Fibroblast of skin of left quadriceps (primary cell): ENCODE data around the gene RASL12.
"Not testable (repeated sequence)": the region's sequence is repeated elsewhere in the genome, so short reads cannot be mapped to it uniquely, and the experiment has no call there.

Experiments used
- DNase-seq, 2 experiments: peaks; one replicate each; pipeline ENCODE4 v3.0.0-alpha.2; 2013; ENCODE audit warnings: low read depth in 2 of 2

The RASL12 gene

DNA sequence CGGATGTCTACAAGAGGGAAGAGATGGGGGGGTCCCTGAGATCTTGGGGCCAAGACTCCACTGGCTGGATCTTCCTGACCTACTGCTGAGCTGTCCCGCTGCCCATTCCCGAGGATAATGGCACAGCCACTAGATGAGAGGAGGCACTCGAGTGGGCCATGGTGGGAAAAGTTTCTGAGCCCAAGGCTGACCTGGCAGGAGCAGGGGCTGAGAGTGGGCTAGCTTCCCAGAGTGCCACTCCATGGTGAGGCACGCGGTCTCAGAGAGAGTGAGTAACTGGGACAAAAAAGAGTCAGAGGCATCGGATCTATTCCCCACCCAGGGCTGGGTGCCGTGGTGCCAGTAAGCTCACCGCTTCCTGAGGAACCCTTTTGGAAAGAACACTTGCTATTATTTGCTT is 11.7 kb downstream of the RASL12 start:
- DNase-seq: no peak

DNA sequence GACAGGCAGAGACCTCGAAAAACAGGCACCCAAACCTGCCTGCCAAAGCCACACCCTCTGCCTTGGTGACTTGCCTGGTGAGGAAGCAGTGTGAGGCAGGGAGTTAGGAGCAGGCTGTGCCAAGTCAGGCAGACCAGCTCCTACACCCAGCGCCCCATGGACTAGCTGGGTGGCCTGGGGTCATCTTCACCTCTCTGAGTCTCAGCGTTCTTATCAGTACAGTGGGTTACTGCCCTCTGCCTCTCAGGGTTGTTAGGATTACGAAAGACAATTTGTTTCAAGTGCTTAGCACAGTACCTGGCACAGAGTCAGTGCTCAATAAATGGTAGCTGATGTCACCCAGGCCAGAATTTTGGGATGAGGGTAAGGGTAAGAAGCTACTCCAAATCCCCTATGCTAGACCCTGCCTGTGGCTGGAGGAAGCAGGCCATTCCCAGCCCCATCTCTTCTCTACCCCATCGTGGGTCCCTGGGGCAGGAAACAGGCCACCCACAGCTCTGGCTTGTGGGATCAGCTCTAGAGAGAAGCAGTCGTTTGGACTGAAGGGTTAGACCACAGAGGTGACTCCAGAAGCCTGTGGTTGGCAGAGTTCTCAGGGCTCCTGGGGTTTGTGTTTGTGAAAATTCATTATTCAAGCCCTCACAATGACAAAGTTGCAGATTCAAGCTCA is 12.5 kb downstream of the RASL12 start:
- no peak for DNase-seq

DNA sequence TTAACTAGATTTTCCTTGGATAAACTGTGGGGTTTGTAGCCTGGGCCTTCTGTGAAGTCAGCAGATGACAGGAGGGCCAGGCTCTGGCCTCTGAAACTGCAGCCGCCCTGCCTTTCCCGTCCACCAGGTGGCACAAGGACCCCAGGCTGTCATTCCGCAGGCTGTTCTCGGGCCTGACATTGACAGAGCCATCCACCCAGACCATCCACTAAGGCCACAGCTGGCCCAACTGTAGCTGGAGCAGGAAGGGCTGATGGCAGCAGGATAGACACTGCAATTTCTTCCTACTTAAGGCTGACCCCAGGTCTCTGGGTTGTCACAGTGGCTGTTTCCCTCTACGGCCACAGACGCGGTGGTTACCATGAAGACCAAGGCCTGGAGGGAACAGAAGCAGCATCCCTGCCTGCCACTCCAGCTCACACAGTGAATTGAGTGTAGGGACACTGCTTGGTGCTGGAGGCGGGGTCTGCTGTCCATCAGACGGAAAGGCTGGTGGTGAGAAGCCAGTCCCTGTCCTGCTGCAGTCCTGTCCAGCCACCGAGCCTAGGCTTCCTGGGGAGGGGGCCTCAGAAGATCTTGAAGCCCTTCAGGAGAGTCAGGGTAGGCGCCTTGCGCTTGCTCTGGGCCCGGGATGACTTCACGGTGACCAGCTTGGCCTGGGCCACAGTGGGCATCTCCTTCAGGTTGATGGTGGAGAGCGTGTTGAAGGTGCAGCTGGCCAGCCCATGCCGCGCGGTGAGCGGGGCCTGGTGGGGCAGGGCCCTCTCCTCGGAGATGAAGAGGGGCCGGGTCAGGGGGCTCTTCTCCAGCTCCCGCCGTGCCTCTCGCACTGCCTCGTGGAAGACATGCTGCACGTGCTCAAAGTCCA is 13.2 kb downstream of the RASL12 start:
- DNase-seq: no peak

DNA sequence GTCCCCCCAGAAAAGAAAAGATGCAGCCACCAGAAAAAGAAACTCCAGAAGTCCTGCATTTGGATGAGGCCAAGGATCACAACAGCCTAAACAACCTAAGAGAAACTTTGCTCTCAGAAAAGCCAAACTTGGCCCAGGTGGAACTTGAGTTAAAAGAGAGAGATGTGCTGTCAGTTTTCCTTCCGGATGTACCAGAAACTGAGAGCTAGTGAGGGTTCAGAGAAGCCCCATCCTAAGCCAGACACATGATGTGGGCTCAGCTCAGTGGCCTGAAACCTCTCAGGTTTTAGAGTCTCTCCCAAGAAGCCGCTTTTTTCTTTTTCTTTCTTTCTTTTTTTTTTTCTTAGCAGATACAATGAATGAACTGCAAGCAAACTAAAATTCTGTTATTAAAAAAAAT is 14.8 kb downstream of the RASL12 start:
- no peak for DNase-seq

DNA sequence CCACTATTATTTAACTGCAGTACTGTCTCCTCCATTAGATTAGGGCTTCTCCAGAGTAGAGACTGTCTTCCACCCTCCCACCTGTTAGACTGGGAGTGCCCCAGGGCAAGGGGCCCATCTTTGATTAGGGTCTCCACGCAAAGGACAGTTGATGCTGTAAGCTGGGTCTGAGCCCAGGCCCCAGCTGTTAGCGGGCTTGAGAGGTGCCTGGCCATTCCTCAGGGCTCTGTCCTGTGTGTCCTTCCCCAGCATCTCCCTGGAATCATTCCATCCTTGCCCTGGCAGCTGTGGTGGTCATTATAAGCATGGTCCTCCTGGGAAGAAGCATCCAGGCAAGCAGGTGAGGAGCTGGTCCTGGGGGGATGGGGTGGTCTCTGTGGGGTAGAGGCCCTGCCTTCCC is 16.5 kb downstream of the RASL12 start:
- DNase-seq: no peak

DNA sequence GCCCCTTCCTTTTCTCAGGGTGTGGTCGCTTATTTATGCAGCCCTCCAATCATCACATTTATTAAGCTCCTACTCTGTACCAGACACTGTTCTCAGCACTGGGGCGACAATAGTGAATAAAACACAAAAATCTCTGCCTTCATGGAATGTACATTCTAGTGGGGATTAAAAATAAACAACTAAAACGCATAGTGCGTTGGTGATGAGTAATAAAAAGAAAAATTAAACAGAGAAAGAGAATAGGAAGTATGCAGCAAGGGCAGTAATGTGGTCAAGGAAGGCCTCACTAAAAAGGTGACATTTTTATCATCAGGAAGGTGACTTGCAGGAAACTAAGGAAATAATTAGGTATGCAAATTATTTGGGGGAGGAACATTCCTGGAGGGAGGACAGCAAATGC is 17.5 kb downstream of the RASL12 start:
- DNase-seq: no peak

DNA sequence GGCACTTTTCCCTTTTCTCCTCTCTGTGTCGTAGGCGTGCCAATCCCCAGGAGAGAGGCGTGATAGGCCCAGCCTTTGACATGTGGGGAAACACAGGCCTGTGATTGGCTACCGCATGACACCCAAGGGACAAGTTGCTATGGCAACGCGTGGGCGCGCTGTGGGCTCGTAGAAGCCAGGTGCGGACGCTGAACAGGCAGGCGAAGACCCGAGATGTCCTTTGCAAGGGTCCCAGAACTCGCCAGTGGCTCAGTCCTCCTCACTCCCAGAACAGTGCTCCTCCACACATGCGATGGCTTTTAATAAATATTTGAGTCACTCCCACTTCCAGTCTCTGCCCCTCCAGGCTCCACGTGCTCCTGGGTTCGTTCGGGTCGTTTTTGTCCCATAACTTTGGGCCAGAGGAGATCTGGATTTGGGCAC is 18.4 kb downstream of the RASL12 start:
- DNase-seq: peak; percentile 85 to 88

DNA sequence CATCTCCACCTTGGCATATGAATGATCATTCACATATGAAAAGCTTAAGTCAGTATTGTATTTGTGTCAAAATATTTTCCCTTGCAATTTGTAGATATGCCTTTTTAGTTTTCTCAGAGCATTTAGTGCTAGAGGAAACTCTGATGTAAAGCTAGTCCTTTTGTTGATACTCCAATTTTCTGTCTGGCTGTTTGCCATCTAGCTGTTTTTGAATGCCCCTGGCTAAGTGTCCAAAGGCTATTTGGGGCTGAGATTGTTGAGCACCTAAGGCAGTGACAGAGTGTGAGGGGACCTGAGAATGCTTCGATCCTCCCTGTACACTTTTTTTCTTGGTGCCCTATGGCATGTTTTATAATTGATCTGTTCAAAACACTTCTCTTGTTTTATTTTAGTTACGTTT is 19.6 kb downstream of the RASL12 start:
- DNase-seq: no peak

DNA sequence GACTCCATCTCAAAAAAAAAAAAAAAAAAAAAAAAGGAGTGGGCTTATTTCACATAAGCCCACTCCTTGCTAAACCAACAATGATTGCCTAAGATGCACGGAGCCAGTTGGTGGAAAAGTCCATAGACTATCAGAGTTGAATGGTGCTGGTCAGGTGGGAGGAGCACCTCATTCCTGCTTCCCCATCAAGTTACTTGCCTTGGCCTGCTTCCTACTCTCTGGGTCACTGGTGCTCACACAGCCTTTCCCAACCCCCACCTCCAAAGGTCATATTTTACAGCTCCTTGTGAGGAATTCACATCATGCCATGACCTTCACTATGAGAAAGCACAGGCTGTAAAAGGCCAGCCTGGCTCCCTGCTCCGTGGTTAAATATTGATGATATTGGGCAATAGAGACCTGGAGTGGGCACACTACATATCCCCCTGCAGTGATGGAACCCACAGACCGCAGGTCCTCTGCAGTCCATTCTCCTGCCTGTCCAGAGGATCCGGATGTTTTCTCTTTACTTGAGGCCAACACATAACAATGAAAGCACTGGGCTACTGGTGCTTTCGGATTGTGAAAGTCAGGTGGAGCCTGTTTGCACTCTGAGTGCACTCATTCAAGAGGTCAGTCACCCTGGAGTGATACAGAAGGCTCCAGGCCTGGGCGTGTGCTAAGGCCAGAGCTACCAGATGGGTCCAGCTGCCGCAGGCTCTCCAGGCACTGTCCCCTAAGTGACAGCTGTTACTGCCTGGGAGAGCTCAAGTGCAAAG is 22.9 kb downstream of the RASL12 start, which contains the start of gene SLC51B:
Gene SLC51B (plus strand): TSS at position 664 of the 758 bp plus-strand sequence. CDS start 4,618 bp downstream, outside the sequence.
- DNase-seq: no peak

DNA sequence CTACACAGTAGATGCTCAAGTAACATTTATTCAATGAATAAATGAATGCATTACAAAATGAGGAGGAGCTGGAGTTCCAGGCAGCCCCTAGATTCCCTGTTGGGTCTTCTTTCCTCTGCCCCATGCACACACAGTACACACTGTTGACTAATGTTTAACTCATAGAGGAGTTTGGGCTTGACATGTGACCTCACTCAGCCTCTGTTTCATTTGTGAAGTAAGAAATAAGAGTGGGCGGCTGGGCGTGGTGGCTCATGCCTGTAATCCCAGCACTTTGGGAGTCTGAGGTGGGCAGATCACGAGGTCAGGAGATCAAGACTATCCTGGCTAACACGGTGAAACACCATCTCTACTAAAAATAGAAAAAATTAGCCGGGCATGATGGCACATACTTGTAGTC is 23.6 kb downstream of the RASL12 start:
- not testable (repeated sequence) for DNase-seq

DNA sequence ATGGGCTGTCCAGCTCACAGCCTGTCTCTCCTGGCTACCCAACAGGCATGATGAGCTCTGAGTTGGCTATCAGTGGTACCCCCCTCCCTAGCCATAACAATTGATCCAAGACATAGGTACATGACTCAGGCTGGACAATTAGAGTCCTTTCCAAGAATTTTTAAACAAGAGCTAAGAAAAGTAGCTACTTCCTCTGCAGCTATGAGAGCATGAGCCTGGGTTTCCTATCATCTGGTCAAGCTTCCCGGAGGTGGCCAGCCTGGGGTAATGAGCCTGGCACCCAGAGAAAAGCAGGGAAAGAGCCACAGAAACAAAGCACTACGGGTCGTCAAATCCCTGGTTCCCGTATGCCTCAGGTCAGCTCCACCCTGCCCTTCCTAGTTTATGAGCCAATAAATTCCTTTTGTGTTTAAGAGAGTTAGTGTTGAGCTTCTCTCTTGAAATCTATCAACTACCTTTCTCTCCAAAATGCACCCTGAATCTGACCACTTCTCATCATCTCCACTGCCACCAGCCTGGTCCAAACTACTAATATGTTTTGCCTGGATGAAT is 24.9 kb downstream of the RASL12 start:
- DNase-seq: no peak

DNA sequence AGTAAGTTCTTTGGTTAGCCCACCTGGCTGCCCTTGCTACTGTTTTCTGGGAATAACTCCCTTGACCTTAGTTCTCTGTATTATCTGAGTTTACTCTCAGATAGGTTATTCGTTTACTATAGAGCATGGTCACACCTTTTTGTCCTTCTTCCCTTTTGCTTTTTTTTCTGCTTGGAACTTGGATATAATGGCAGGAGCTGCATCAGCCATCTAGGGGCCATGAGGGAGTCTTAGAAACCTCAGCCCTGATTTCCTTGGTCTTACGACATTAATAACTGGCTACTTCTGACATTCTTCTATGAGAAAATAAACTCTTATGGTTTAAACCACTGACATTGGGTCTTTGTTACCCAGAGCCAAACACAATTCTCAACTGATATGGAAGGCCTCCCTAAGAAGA is 26.0 kb downstream of the RASL12 start:
- DNase-seq: no peak

DNA sequence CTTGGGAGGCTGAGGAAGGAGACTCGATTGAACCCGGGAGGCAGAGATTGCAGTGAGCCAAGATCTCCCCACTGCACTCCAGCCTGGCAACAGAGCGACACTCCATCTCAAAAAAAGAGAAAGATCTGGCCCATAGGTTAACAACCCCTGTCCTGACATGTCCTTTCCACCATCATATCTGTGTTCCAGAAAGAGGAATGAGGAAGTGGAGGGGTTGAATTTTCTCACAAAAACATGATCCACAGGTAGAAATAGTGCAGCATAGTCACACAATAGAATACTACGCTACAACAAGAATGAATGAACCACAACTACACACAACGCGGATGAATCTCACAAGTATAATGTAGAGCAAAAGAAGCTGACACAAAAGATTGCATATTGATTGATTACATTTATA is 27.3 kb downstream of the RASL12 start:
- DNase-seq: no peak

DNA sequence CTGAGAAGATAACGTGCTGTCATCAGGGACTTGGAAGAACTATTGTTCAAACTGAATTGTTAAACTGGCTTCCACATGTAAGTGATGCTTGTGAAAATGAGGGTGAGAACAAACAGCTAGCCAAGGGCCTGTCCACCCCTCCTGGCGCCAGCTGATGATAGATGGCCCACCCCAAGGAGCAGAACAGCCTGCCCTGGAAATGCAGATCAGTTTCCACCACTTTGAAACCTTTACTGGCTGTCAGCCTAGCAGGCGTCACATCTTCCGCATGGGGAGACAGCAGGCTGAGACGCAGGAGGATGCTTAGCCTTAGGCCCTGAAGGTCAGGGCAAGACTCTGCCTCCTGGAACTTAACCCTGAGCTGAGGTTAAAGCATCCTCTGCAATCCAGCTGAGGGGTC is 29.0 kb downstream of the RASL12 start:
- no peak for DNase-seq

DNA sequence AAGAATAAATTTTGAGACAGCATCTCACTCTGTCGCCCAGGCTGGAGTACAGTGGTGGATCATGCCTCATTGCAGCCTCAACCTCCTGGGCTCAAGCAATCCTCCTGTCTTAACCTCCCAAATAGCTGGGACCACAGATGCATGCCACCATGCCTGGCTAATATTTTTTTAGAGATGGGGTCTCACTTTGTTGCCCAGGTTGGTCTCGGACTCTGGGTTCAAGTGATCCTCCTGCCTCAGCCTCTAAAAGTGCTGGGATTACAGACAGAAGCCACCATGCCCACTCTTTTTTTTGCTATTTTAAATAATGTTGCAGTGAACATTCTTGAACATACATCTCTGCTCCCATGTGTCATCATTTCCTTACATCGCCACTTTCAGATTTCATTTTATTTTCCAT is 29.4 kb downstream of the RASL12 start:
- no peak for DNase-seq

DNA sequence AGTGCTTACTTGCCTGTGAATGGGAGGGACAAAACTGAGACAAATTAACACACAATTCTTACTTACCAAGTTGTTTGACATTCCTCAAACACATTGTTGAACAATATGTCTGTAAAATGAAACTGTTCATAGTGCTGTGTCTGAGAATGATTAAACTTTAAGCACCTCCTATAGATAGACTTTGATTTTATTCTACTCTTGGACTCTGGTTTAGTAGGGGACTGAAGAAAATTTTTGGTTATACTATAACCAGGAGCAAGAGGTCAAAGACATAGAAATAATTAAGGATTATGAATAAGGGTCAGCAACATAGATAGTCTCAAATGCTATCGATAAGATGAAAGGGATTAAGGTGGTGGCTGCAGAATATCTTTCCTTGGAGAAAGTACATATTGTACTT is 30.5 kb downstream of the RASL12 start:
- no peak for DNase-seq

DNA sequence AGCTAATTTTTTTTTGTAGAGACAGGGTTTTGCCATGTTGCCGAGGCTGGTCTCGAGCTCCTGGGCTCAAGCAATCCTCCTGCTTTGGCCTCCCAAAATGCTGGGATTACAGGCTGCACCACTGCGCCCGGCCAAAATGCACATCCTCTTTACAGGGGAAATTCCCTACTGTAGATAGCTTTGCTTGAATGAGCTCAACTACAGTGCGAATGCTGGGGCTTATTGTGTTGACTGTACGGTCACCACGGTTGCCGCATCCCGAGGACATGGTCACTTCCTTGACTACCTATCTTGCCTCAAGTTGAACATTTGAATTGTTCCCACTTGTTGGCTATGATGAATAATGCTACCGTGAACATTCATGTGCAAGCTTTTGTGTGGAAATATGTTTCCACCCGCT is 33.1 kb downstream of the RASL12 start:
- no peak for DNase-seq

DNA sequence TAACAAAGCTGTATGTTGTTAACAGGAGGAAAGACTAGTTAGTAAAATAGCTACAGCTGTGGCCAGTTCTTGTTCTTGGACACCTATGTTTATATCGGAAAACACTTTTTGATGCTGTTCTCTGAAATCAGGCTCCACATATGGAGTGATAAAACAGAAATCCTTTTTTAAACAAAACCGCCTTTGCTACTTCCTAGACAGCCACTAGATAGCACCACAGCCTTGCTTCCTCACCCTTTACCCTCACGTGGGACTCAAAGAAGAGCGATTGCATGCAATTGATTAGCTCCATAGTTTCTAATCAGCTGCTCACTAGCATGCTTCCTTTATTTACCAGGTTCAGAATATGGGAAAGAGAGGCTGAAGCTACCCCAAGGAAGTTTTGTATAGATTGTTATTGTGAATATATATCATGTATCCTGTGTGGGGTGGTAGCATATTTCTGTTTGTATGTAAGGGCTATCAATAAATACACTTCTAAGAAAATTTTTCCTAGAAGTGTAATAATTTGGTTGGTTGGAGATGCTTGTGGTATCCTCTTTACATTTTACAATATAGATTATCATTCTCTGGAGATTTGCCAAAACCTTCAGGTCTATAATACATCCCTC is 34.0 kb downstream of the RASL12 start:
- DNase-seq: peak in 1 of 2 experiments; percentile 20

DNA sequence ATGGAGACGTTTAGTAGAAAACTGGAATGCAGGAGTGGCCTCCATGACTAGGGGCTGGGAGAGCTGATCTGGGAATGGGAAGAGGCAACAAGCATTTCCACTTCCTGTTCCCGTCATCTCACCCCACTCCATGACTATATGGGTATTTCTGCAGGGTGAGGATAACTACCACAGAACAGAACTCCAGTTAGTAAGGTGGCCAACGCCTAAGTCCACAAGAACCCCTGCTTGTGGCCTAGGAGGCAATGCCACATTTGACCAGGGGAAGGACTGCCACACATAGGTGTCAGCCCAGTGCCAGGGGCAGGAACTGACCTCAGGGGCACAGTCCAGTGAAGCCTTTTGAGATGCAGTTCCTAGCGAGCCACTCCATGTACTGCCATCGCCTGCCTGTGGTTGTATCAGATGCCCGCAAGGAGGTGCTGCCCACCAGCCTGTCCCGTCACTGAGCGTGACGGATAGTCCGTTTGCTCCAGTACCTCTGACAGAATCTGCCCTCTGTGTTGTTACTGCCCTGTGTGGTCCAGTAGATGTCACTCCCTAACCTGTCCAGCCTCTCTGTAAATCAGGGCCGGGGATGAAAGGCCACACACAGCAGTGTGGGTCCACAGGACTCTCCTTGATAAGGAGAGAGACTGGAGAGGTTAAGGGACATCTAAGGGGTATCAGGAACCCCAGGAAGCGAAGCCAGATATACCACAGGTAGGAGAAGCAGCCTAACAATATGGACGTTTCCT is 34.8 kb downstream of the RASL12 start:
- no peak for DNase-seq

DNA sequence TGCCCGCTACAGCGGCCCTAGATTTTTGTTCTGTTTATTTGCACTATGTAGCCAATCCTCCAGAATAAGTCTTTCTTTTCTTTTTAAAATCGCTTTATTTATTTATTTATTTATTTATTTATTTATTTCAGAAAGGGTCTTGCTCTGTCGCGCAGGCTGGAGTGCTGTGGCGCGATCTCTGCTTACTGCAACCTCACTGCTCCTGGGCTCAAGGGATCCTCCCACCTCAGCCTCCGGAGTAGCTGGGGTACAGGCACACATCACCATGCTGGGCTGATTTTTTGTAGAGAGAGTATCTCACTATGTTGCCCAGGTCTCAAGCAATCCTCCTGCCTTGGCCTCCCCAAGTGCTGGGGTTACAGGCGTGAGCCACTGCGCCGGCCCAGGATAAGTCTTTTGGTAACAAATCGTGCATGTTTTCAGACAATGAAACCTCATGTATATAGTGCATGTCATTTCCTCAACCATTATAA is 38.0 kb downstream of the RASL12 start:
- no peak for DNase-seq
